Keratinocyte (primary cell): Measurements from ENCODE around the gene COIL. TPM values are rescaled to one million over a fixed set of nuclear protein-coding genes. Genes with fewer than 3 reads are reported as not detected.

Experiments used
- DNase-seq: peaks from one replicate; pipeline ENCODE4 v3.0.0-alpha.2; 2011; ENCODE audit warnings: low read depth, missing footprints, low spot score
- FAIRE-seq: peaks from 2 replicates; lab custom pipeline; 2011; peaks lifted over from hg19 to GRCh38; lab: Jason Lieb, UNC
- H2AFZ ChIP-seq: 2 replicates; pipeline ENCODE4 v1.6.0; 2012; ENCODE audit warnings: low read length, control low read depth, inconsistent platforms; ENCODE audit not compliant: control insufficient read depth
- H3K27ac ChIP-seq: 2 replicates; pipeline ENCODE4 v1.5.1; 2011; ENCODE audit warnings: low read length; ENCODE audit not compliant: control insufficient read depth, insufficient read depth
- H3K27me3 ChIP-seq: 3 replicates; pipeline ENCODE4 v1.6.0; 2011; ENCODE audit warnings: low read length; ENCODE audit not compliant: control insufficient read depth, insufficient read depth; ENCODE audit errors: extremely low read depth
- H3K36me3 ChIP-seq, 2 experiments: 2 replicates in 1 of 2; 3 replicates in 1 of 2; pipeline ENCODE4 v1.5.1; 2011; ENCODE audit warnings: low read length in 2 of 2, mild to moderate bottlenecking in 1 of 2; ENCODE audit not compliant: control insufficient read depth in 2 of 2, insufficient read depth in 2 of 2; ENCODE audit errors: extremely low read depth in 1 of 2
- H3K4me1 ChIP-seq: 3 replicates; pipeline ENCODE4 v1.5.1; 2011; ENCODE audit warnings: low read length; ENCODE audit not compliant: control insufficient read depth, insufficient read depth; ENCODE audit errors: extremely low read depth
- H3K4me2 ChIP-seq: 3 replicates; pipeline ENCODE4 v1.6.0; 2011; ENCODE audit warnings: low read depth, low read length; ENCODE audit not compliant: control insufficient read depth, insufficient read depth; ENCODE audit errors: extremely low read depth
- H3K4me3 ChIP-seq, 3 experiments: fragments of 200-600 bp in 1 of 3; sonication (generic) in 1 of 3; 2 replicates in 2 of 3; 3 replicates in 1 of 3; pipeline ENCODE4 v1.5.1; 2011 to 2016; ENCODE audit warnings: low read length in 3 of 3, mild to moderate bottlenecking in 3 of 3, control low read depth in 2 of 3, inconsistent platforms in 1 of 3, low read depth in 1 of 3, mixed read lengths in 1 of 3, mixed run types in 1 of 3, moderate library complexity in 1 of 3; ENCODE audit not compliant: control insufficient read depth in 2 of 3, insufficient read depth in 2 of 3; ENCODE audit errors: extremely low read depth in 1 of 3
- H3K79me2 ChIP-seq: 2 replicates; pipeline ENCODE4 v1.6.0; 2012; ENCODE audit warnings: low read length; ENCODE audit not compliant: control insufficient read depth, insufficient read depth
- H3K9ac ChIP-seq: 3 replicates; pipeline ENCODE4 v1.6.0; 2011; ENCODE audit warnings: low read length; ENCODE audit not compliant: control insufficient read depth, insufficient read depth; ENCODE audit errors: extremely low read depth
- H3K9me1 ChIP-seq: 3 replicates; pipeline ENCODE4 v1.6.0; 2011; ENCODE audit warnings: low read length; ENCODE audit not compliant: control insufficient read depth, insufficient read depth; ENCODE audit errors: extremely low read depth
- H3K9me3 ChIP-seq: 2 replicates; pipeline ENCODE4 v1.5.1; 2012; ENCODE audit warnings: low read depth, low read length; ENCODE audit not compliant: control insufficient read depth
- H4K20me1 ChIP-seq: 3 replicates; pipeline ENCODE4 v1.6.0; 2011; ENCODE audit warnings: low read length; ENCODE audit not compliant: control insufficient read depth, insufficient read depth; ENCODE audit errors: extremely low read depth
- CTCF ChIP-seq, 3 experiments: IDR thresholded peaks in 1 of 3; conservative IDR thresholded peaks in 1 of 3; optimal IDR thresholded peaks in 1 of 3; 2 replicates in 2 of 3; 3 replicates in 1 of 3; pipeline versions ENCODE3 to v1.5.1; 2011; ENCODE audit warnings: low read length in 3 of 3, mild to moderate bottlenecking in 3 of 3, moderate library complexity in 2 of 3, control low read depth in 1 of 3, inconsistent platforms in 1 of 3; ENCODE audit not compliant: insufficient read depth in 2 of 3; ENCODE audit errors: extremely low read depth in 1 of 3
- EZH2 ChIP-seq: IDR thresholded peaks from one replicate; pipeline ENCODE4 v1.6.1; 2012; ENCODE audit warnings: inconsistent platforms, mild to moderate bottlenecking, low read length, moderate library complexity
- dilution Hi-C: fragments of 300-500 bp; cut with MboI; formaldehyde crosslinking; loops from one replicate; pipeline ENCODE4 v1.7.0; 2020; ENCODE audit warnings: low sequenced_read_pairs; ENCODE audit not compliant: extremely low pct_ligation_motif_present
- polyA plus RNA-seq, 5 experiments: library from polyadenylated mRNA; depleted of rRNA in 3 of 5; stranded (reverse) in 3 of 5; stranded (forward) in 1 of 5; unstranded in 1 of 5; fragments of >200 nt; gene quantifications; 1 replicate in 1 of 5; 2 replicates in 3 of 5; 3 replicates in 1 of 5; pipeline versions ENCODE4 v1.2.1 to v1.2.3, GENCODE V29; 2011 to 2012; ENCODE audit warnings: missing spikeins in 2 of 5, low read depth in 1 of 5, low replicate concordance in 1 of 5

COIL gene
- polyA plus RNA-seq, 1 donor (not counting 4 experiments of a cell fraction or from before 2014, with no cell fraction given) = 11.6 TPM

- no peaks in the 10 kb centered on the region for H3K79me2 ChIP-seq
- FAIRE-seq = no peak
- no peak for DNase-seq
- H3K9me1 ChIP-seq = no peaks in the 10 kb centered on the region
- TF ChIP-seq CTCF (optimal IDR thresholded peaks at IDR 0.05 in 1 of 3, IDR thresholded peaks at IDR 0.05 in 1 of 3, conservative IDR thresholded peaks at IDR 0.05 in 1 of 3; ENCODE audit: extremely low read depth in 1 of 3, insufficient read depth in 2 of 3, low read length in 3 of 3) (no peak), EZH2 (no peak)
- no peak overlapping the region for H3K4me3 ChIP-seq
- H3K36me3 ChIP-seq = no peaks in the 10 kb centered on the region
- no peak overlapping the region for H3K9ac ChIP-seq
- dilution Hi-C loops = no loop called here
- H3K27me3 ChIP-seq = no peaks in the 10 kb centered on the region
- no peak overlapping the region for H3K27ac ChIP-seq
- H4K20me1 ChIP-seq = no peaks in the 10 kb centered on the region
- no peak overlapping the region for H2AFZ ChIP-seq
- H3K4me1 ChIP-seq = peaks cover 5% of the 10 kb centered on the region
- H3K9me3 ChIP-seq = no peaks in the 10 kb centered on the region
- H3K4me2 ChIP-seq = no peak overlapping the region
Measured at GRCh38 chr17:56972111-56972730, 11.4 kb upstream of the COIL start.

GRCh38 chr17:56970974-56971373 lies 10.1 kb upstream of the COIL start:
- FAIRE-seq = no peak

More at GRCh38 chr17:56970974-56971373, 10.1 kb upstream of the COIL start:
- Histone ChIP-seq H3K36me3 (no peaks in the 10 kb centered on the region), H3K9me3 (no peaks in the 10 kb centered on the region), H3K4me2 (no peak overlapping the region), H4K20me1 (no peaks in the 10 kb centered on the region), H3K4me3 (no peak overlapping the region), H3K27me3 (no peaks in the 10 kb centered on the region), H3K79me2 (no peaks in the 10 kb centered on the region), H3K27ac (no peak overlapping the region), H3K4me1 (peaks cover 5% of the 10 kb centered on the region), H3K9me1 (no peaks in the 10 kb centered on the region), H3K9ac (no peak overlapping the region), H2AFZ (no peak overlapping the region)
- DNase-seq = no peak
- TF ChIP-seq EZH2 (no peak), CTCF (optimal IDR thresholded peaks at IDR 0.05 in 1 of 3, IDR thresholded peaks at IDR 0.05 in 1 of 3, conservative IDR thresholded peaks at IDR 0.05 in 1 of 3; ENCODE audit: extremely low read depth in 1 of 3, insufficient read depth in 2 of 3, low read length in 3 of 3) (no peak)
- dilution Hi-C loops = no loop called here
